GM06990 (cell line): ENCODE data around the gene CELSR1.

Source experiments
- DNase-seq: peaks from one replicate; pipeline ENCODE4 v3.0.0-alpha.2; 2011; ENCODE audit not compliant: insufficient read length; ENCODE audit errors: extremely low read depth
- H3K27me3 ChIP-seq: replicated peaks from 2 replicates; pipeline ENCODE4 v1.6.0; 2011; ENCODE audit warnings: low read length; ENCODE audit not compliant: control insufficient read depth, insufficient read depth
- H3K36me3 ChIP-seq: 2 replicates; pipeline ENCODE4 v1.5.1; 2011; ENCODE audit warnings: low read length; ENCODE audit not compliant: control insufficient read depth, insufficient read depth
- H3K4me3 ChIP-seq: replicated peaks from 2 replicates; pipeline ENCODE4 v1.5.1; 2011; ENCODE audit warnings: low read depth, mild to moderate bottlenecking, control low read depth, low read length
- CTCF ChIP-seq: IDR thresholded peaks from 2 replicates; pipeline ENCODE4 v1.5.1; 2011; ENCODE audit warnings: low read length, control low read depth, mild to moderate bottlenecking, inconsistent platforms; ENCODE audit not compliant: insufficient read depth, poor library complexity, severe bottlenecking

Gene CELSR1

GRCh38 chr22:46369716-46370583 is 167.5 kb downstream of the CELSR1 start:
- no peak for DNase-seq
- no peaks in the 10 kb centered on the region; the same call in 1 of the 2 replicates for H3K27me3 ChIP-seq
- no peaks in the 10 kb centered on the region for H3K36me3 ChIP-seq
- H3K4me3 ChIP-seq: no peak overlapping the region
- TF ChIP-seq CTCF: no peak

- H3K36me3 ChIP-seq: no peaks in the 10 kb centered on the region
- no peaks in the 10 kb centered on the region; the same call in 1 of the 2 replicates for H3K27me3 ChIP-seq
- no peak for TF ChIP-seq CTCF
- no peak overlapping the region for H3K4me3 ChIP-seq
- DNase-seq: no peak
Measured at GRCh38 chr22:46368871-46369715, 168.3 kb downstream of the CELSR1 start.

GRCh38 chr22:46368422-46368821 is 169.0 kb downstream of the CELSR1 start:
- no peak overlapping the region for H3K4me3 ChIP-seq
- DNase-seq: no peak
- H3K36me3 ChIP-seq: no peaks in the 10 kb centered on the region
- no peak for TF ChIP-seq CTCF
- H3K27me3 ChIP-seq: no peaks in the 10 kb centered on the region; the same call in 1 of the 2 replicates

GRCh38 chr22:46367707-46368191 is 169.7 kb downstream of the CELSR1 start:
- peak; percentile 64 for DNase-seq
- no peaks in the 10 kb centered on the region for H3K36me3 ChIP-seq
- no peak overlapping the region; the same call in 1 of the 2 replicates for H3K4me3 ChIP-seq
- no peaks in the 10 kb centered on the region; the same call in 1 of the 2 replicates for H3K27me3 ChIP-seq
- peak; percentile 97 for TF ChIP-seq CTCF

GRCh38 chr22:46366801-46367706 is 170.4 kb downstream of the CELSR1 start:
- H3K36me3 ChIP-seq: no peaks in the 10 kb centered on the region
- no peaks in the 10 kb centered on the region; the same call in 1 of the 2 replicates for H3K27me3 ChIP-seq
- H3K4me3 ChIP-seq: no peak overlapping the region; the same call in 1 of the 2 replicates
- no peak for TF ChIP-seq CTCF
- no peak for DNase-seq
